ENCODE data around the gene TMEM94.

- TF ChIP-seq CTCF (IDR thresholded peaks at IDR 0.05) (no peak), POLR2A (IDR thresholded peaks at IDR 0.05) (no peak)
Observed at GRCh38 chr17:75544250-75544649, 87.8 kb downstream of the TMEM94 start.
